HG03442 (cell line): ENCODE measurements around the gene TUNAR.

ENCODE experiments used
- ATAC-seq: cut with Tn5 transposase; IDR thresholded peaks from one replicate; pipeline ENCODE4 v1.9.1; 2021; ENCODE audit warnings: mild to moderate bottlenecking, moderate library complexity; ENCODE audit not compliant: unreplicated experiment

The TUNAR gene

GRCh38 chr14:95871531-95871930, 5.1 kb upstream of the TUNAR start:
- no peak for ATAC-seq

DNA sequence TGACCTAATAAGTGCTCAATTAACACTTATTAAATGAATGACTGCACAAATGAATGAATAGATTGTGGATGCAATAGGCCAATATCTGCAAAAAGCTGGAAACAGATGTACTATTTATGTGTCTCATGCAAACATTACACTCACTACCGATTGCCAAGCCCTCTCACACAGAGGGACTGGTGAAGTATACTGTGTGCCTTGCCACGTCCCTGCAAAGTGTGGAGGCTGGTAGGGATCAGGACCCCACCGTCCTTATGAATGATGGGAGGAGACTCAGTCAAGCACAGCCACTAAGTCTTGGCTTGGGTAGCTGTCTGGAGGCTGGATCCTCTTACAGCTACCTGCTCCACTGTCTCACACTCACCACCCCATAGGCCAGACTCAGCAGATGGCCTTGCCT, 3.9 kb upstream of the TUNAR start:
- ATAC-seq, result no peak

GRCh38 chr14:95875831-95876760, 536 bp upstream of the TUNAR start:
- ATAC-seq, result no peak

- no peak for ATAC-seq
Measured at GRCh38 chr14:95877633-95878032, 1.0 kb downstream of the TUNAR start.

- no peak for ATAC-seq
Measured at GRCh38 chr14:95884377-95884776, 7.7 kb downstream of the TUNAR start.

DNA sequence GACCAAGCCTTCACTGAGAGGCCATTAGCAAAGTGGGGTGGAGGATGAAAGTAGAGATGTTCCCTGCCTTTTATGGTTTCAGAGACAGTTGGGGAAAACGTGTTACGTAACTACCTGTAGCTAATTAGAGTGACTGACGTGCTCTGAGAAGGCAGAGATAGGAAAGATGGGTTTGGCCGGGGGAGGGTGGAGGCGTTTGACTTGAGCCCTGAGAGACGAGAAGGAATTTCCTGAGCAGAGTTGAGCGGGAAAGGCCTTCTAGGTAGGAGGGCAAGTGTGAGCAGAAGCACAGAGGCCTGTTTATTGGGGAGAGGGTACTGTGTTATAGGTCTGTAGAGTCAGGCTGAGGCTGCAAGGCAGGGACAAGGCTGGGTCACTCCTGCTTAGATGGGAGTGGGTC, 8.6 kb downstream of the TUNAR start:
- ATAC-seq, result no peak

DNA sequence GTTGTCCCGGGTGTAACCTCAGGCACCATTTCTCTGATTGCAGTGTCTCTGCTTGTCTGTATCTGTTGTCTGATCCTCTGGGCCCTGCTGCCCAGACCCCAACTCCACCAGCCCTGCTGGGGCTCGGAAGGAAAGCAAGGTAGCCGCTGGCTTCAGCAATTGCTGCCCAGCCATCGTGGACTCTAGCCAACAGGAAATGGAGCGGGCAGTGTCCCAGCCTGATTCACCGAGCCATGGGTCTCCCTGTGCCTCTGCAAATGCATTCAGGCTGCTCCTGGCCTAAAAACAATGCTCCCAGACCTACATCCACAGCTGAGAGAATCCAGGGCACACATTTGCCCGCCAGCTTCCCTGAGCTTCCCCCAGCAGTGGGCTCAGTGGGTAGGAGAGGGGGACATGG, 9.2 kb downstream of the TUNAR start:
- ATAC-seq, result no peak

DNA sequence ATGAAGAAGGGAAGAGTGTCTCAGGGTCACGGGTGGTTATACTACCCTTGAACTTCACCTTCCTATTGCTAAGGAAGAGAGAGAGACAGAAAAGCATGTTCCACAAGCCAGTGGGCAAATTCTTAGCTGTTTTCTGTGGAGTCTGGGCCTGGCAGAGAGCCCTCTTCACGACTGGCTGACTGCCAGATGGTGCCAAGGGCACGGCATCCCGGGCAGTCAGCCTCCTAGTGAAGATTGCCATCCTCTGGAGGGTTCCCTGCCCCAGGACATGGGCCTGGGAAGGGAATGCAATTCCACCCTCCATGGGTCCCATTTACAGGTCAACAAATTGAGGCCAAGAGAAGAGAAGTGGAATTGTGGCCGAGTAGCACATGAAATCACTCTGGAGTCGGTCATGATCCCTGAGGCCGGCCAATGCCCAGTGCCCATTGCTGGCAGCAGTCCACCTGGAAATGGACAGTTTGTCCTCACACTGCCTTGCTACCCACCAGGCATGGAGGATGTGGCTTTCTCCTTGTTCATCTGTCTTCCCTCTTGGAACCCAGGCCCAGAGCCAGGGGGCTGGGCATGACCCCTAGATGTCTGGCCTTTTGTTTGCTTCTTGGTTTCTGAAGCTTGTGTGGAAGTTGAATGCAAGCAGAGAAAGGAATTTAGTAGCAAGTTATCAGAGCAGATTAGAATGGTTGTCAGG, 9.9 kb downstream of the TUNAR start:
- no peak for ATAC-seq

DNA sequence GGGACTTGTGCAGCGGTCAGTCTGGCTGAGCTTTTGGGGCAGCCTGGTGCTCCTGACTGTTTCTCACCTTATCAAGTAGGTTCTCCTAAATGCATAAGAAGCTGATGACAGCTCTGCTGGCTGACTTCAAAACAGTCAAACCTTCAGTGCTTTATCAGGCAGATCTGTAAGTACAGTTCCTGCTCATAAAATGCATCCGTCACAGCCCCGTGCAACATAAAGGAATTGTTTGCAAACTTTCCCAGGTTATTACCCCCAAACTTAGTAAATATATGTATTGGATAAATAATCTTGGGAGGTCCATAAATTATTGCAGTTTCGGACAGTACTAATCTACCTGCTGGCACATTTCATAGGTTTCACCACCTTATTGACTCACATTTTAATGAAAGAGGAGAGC, 10.7 kb downstream of the TUNAR start:
- ATAC-seq, result no peak

GRCh38 chr14:95889236-95889979, 12.8 kb downstream of the TUNAR start:
- ATAC-seq, result no peak

DNA sequence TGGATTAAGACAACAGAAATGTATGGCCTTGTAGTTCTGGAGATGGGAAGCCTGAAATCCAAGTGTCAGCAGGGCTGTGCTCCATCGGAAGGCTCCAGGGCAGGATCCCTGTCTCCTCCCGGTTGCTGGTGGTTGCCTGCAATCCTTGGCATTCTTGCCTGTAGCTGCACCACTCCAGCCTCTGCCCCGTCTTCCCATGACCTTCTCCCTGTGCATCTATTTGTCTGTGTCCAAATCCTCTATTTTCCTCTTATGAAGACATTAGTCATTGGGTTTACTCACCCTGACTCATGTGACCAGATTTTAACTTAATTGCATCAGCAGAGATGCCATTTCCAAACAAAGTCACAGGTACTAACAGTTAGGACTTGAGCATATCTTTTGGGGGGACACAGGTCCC, 15.1 kb downstream of the TUNAR start:
- no peak for ATAC-seq

DNA sequence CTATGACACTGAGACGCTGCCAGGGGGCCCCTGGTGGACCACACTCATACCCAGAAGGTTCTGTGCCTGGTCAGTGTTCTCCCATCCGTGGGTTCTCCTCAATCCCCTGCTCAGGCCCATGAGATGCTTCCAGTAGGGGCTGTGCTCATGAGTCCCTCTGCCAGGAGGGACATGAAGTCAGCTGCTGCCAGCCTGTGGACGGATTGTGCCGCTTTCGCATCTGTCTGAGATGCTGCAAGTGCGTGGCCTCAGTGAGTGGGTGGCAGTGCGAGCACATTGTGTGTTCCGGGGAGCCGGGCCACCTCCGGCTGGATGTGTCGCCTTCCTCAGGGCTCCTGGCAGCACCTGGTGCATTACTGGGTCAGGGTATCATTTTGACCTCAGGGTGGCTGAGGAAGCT, 15.5 kb downstream of the TUNAR start:
- no peak for ATAC-seq

GRCh38 chr14:95895720-95896119, 19.1 kb downstream of the TUNAR start:
- ATAC-seq, result no peak

GRCh38 chr14:95896498-95897135, 20.0 kb downstream of the TUNAR start:
- no peak for ATAC-seq

DNA sequence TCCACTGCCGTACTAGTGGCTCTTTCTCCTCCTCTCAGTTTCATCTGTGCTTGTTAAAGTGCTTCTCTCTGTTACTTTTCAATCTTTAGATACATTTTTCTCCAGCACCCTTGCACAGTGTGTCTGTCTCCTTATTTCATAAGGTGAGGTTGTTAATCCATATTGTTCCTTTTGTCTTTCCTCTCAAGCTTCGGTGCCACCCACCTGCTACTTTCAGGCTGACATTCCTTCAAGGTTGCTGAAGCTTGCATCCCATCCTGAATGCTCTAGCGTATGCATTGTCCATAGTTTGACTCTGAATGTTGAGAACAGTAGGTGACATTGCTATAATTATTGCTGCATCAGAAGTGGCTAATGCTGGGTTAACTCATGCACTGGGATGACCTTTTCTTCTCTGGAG, 20.6 kb downstream of the TUNAR start:
- ATAC-seq, result no peak

- ATAC-seq, result no peak
Measured at GRCh38 chr14:95901054-95901453, 24.4 kb downstream of the TUNAR start.

DNA sequence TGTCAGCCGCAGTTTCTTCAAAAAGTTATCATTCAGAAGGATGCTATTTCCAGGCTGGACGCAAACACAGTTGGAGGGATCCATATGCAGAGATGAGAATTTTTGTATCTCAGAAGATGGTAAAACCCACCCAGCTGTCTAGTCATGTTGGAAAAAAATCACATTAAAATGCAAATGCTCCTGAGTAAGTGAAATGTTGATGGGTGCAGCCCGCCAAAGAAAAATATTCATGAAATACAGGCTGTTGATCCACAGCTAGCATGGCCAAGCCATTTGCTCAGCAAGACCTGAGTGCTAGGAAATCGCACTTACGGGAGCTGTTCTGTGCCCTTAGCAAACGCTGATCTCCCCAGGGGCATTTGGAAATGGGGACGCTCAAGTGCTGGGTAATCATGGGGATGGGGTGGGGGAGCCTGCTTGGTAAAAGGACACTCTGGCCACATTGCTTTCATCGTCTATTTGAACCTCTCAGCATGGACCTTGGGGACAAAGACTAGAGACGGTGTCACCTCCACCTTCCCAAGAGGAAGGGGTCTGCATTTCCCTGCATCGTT, 25.7 kb downstream of the TUNAR start:
- no peak for ATAC-seq

GRCh38 chr14:95903165-95903564, 26.5 kb downstream of the TUNAR start:
- ATAC-seq, result no peak

DNA sequence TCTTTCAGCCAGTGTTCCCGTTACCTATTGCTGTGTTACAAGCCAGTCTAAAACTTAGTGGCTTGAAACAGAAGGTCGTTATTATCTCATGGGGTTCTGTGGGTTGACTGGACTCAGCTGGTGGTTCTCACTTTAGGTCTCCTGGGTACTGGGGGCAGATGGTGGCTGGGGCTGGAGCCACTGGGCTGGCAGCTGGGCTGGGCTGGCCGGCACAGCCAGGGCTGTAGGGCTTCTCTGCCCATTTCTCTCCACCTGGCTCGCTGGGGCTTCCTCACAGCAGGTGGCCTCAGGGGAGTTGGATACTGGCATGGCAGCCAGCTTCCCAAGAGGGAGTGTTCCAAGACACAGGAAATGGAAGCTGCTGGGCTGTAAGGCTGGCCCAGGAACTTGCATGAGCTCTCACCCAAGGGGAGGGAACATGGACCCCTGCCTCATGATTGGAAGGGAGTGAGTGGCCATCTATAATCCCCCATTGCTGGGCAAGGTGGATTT, 27.0 kb downstream of the TUNAR start:
- no peak for ATAC-seq

DNA sequence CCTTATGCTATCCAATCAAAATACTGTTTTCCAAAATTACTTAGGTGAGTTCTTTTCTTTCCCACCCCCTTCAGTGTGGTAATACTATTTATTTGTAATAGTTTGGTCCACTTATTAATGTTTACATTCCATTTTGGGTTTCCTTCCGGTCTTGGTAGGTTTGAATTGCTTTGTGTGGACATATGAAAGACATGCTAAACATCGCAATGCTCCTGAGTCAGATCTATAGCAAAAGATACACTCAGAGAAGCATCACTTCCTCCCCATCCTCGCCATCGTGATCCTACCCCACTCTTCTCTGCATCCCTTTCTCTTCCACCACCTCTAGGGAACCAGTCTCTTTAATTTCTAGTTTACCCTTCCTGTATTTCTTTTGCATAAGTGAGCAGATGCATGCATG, 30.0 kb downstream of the TUNAR start:
- ATAC-seq, result no peak

GRCh38 chr14:95910628-95911027, 34.0 kb downstream of the TUNAR start:
- ATAC-seq, result no peak
